ENCODE results near the gene ERN1.
"Not testable (repeated sequence)": the region's sequence is repeated elsewhere in the genome, so short reads cannot be mapped to it uniquely, and the experiment has no call there.

Gene ERN1

GRCh38 chr17:64138441-64138840 lies 8.5 kb upstream of the ERN1 start:
- no peak for DNase-seq (ENCODE audit: low spot score)

- DNase-seq (ENCODE audit: low spot score), result no peak
Measured at GRCh38 chr17:64135000-64135399, 5.1 kb upstream of the ERN1 start.

- no peak for DNase-seq (ENCODE audit: low spot score)
Measured at GRCh38 chr17:64134216-64134970, 4.4 kb upstream of the ERN1 start.

- peak; percentile 78 for DNase-seq (ENCODE audit: low spot score)
Measured at GRCh38 chr17:64133546-64134215, 3.7 kb upstream of the ERN1 start.

GRCh38 chr17:64131606-64132270 lies 1.8 kb upstream of the ERN1 start:
- DNase-seq (ENCODE audit: low spot score), result no peak

GRCh38 chr17:64130559-64131001 lies 636 bp upstream of the ERN1 start:
- no peak for DNase-seq (ENCODE audit: low spot score)

- no peak for DNase-seq (ENCODE audit: low spot score)
Measured at GRCh38 chr17:64129515-64129764, 504 bp downstream of the ERN1 start.

- DNase-seq (ENCODE audit: low spot score), result no peak
Measured at GRCh38 chr17:64128787-64129514, 993 bp downstream of the ERN1 start.

GRCh38 chr17:64126918-64127317 lies 3.0 kb downstream of the ERN1 start:
- DNase-seq (ENCODE audit: low spot score), result no peak

GRCh38 chr17:64125937-64126336 lies 4.0 kb downstream of the ERN1 start:
- DNase-seq (ENCODE audit: low spot score), result no peak

GRCh38 chr17:64124609-64125008 lies 5.3 kb downstream of the ERN1 start:
- no peak for DNase-seq (ENCODE audit: low spot score)

- DNase-seq (ENCODE audit: low spot score), result no peak
Measured at GRCh38 chr17:64123114-64123513, 6.8 kb downstream of the ERN1 start.

- DNase-seq (ENCODE audit: low spot score), result not testable (repeated sequence)
Measured at GRCh38 chr17:64120972-64121786, 8.8 kb downstream of the ERN1 start.

- no peak for DNase-seq (ENCODE audit: low spot score)
Measured at GRCh38 chr17:64120159-64120810, 9.7 kb downstream of the ERN1 start.

GRCh38 chr17:64117981-64118979 lies 11.7 kb downstream of the ERN1 start:
- DNase-seq (ENCODE audit: low spot score), result no peak

GRCh38 chr17:64115822-64116534 lies 14.0 kb downstream of the ERN1 start:
- DNase-seq (ENCODE audit: low spot score), result no peak

- DNase-seq (ENCODE audit: low spot score), result no peak
Measured at GRCh38 chr17:64115043-64115698, 14.8 kb downstream of the ERN1 start.

GRCh38 chr17:64113006-64113405 lies 16.9 kb downstream of the ERN1 start:
- DNase-seq (ENCODE audit: low spot score), result no peak
